GM19025 (cell line): Measurements from ENCODE around the gene NDUFA13.
A peak's percentile ranks its signal among the peaks of the same experiment; 100 is the strongest.
"Not testable (repeated sequence)": the region's sequence is repeated elsewhere in the genome, so short reads cannot be mapped to it uniquely, and the experiment has no call there.

Experiments used
- ATAC-seq: cut with Tn5 transposase; IDR thresholded peaks from one replicate; pipeline ENCODE4 v1.9.1; 2021; ENCODE audit warnings: mild to moderate bottlenecking, low read depth, moderate library complexity; ENCODE audit not compliant: unreplicated experiment

The NDUFA13 gene

DNA sequence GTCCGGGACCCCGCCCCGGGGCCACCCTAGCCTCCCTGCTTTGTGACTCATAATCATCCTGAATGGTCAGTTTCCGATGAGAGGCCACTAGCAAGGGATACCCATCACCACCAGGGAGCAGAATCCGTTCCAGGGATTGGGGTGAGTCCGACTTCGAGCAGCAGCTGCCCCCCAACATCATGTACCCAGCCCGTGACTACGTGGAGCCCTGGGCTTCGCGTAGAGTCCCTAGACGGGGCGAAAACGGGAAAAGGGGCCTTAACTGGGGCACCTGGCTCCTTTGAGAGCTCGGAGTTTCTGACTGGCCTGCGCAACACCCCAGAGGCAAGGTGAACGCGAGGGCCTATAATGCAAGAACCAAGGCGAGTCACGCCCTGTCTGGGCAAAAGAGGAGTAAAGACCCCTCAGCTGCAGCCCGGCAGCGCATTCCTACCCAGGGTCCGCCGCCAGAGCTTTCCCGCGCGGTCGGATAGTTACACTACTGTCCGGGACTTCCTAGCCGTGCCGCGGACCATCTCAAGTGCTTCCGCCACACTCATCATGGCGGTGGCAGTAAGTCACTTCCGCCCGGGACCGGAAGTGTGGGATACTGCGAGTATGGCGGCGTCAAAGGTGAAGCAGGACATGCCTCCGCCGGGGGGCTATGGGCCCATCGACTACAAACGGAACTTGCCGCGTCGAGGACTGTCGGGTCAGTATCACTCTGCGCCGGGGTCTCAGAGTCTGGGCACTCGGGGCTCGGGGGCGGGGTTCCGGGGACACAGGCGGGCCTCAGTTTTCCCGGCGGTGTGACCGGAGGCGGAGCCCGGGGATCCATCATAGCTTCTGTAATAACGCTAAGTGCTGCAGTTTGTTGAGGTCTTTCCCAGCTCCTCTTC, at the start of gene NDUFA13:
Gene NDUFA13, plus strand, starts transcription at position 584 of the 878 bp plus-strand sequence. Its CDS starts 14 bp downstream, at position 598.
- peak; percentile 88 for ATAC-seq

DNA sequence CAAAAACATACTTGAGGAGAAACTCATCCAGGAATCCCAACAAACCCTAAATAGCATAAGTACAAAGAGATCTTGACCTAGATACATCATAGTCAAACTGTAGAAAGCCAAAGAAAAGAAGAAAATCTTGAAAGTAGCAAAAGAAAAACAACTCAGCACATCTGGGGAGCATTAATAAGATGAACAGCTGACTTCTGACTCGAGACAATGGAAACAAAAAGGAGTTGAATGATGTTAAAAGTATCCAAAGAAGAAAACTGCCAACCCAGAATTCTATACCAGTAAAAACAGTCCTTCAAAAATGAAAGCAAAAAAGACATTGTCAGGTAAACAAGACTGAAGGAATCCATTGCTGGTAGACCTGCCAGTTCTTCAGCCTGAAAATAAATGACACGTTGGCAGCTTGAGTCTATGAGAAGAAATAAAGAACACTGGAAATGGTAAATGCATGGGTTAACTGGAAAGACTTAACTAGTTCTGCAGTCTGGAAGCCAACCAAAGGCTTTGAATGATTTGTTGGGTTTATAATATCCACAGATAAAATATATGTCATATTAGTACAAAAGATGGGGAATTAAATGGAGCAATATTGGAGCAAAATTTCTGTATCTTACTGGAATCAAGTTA, 47.5 kb upstream of the NDUFA13 start:
- no peak for ATAC-seq

DNA sequence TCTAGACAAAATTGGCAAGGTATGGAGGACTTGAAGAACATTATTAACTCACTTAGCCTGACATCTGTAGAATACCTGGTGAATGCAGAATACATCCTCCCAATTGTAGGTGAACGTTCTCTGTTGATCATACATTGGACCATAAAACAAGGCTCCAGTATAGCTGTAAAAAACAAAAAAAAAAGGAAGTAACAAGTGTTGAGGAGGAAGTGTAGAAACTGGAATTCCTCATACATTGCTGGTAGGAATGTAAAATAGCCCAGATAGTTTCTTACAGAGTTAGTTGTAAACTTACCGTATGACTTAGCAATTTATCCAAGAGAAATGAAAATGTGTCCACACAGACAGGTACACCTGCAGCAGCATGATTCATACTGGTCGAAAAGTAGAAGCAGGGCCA, 45.4 kb upstream of the NDUFA13 start:
- ATAC-seq: no peak

DNA sequence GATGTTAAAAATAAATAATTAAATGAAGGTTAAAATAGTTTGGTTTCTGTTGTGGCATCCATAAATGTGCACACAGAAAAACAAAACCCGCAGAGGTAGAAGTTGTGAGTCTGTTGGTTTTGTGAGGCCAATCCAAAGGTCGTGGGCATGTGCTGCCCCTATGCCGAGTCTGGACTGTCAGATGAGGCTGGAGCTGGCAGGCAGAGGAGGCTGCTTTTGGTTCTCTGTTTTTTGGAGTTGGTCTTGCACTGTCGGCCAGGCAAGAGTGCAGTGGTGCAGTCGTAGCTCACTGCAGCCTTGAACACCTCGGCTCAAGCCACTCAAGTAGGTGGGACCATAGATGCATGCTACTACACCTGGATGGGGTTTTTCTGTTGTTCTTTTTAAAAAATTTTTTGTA, 44.3 kb upstream of the NDUFA13 start:
- ATAC-seq: no peak

DNA sequence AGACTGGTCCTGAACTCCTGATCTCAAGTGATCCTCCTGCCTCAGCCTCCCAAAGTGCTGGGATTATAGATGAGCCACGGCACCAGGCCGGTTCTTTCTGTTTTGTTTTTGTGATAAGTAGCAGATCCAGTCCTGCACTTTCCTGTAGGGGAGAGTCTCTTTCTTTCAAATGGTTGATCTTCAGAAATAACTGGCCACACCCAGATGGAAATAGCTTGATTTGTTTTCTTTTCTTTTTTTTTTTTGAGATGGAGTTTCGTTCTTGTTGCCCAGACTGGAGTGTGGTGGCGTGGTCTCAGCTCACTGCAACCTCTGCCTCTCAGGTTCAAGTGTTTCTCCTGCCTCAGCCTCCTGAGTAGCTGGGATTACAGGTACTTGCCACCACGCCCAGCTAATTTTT, 43.9 kb upstream of the NDUFA13 start:
- not testable (repeated sequence) for ATAC-seq

DNA sequence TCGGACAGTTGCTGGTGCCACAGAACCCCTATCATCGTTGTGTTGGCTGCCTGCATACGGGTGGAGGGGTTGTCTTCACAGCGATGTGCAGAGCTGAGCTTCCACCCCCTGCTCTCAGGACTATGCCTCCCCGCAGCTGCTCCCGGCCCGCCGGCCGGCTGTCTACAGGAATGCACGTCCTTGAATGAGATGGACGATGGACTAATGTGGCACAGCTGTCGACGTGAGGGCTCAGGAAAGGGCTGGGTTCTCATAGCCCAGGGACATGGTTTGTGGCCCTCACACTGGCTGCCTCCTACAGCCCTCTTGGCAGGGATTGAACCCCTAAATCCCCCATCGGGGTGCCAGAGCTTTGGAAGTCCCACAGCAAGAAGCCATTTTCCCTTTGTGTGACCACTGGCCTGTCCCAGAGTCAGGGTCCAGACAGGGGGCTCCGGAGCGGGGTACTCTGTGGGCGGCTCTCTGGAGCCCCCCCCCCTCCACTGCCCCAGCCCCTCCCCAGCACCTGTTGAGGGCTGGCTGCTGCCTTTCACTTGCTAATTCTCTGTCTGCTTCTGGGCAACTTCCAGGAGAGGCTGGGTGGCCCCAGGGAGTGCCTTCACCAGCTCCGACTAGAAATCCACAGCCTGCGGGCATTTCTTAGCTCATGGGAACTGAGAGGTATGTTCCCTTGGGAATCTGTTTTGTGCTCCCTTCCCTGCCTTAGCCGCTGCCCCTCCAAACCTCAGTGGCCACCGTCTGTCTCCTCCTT, 40.8 kb upstream of the NDUFA13 start:
- ATAC-seq: no peak

DNA sequence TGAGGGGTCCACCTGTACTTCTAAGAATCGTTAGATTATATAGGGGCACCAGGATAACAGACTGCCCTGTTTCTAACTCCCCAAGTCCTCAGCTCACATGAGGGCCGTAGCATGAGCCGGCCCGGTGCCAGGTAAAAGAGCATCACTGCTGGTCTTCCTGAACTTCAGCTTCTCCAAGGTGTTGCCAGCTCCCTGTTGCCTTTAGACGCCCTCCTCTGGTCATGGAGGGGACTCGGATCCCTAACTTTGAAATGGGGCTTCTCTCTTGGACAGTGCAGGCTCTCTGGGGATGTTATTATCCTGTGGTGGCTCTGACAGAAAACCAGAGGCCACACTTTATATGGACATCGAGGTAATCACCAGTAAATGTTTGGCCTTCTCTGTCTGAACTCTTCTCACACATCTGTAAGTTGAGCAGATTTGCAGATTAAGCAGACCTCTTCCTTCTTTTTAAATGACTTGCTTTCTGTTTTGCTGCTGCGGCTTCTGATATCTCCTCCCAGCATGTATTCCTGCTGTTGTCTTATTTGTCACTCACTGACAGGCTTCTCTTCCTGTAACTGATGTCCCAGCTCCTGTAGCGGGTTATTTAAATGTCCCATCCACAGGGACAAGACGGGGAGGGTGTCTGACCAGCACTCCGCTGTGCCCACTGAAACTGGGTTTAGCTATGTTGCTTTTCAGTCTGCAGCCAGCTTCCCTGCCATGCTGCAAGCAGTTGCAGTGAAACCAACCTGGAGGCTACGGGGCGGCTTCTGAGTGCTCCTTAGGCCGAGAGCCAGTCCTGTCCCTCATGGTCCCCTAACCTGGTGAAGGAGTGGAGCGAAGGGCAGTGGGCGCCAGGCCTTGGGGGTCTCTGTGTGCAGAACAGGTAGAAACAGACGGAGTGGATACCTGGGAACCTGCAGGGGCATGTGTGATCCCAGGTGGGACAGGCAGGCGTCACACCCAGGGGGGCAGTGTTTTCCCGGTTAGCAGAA, 39.9 kb upstream of the NDUFA13 start:
- ATAC-seq: no peak

DNA sequence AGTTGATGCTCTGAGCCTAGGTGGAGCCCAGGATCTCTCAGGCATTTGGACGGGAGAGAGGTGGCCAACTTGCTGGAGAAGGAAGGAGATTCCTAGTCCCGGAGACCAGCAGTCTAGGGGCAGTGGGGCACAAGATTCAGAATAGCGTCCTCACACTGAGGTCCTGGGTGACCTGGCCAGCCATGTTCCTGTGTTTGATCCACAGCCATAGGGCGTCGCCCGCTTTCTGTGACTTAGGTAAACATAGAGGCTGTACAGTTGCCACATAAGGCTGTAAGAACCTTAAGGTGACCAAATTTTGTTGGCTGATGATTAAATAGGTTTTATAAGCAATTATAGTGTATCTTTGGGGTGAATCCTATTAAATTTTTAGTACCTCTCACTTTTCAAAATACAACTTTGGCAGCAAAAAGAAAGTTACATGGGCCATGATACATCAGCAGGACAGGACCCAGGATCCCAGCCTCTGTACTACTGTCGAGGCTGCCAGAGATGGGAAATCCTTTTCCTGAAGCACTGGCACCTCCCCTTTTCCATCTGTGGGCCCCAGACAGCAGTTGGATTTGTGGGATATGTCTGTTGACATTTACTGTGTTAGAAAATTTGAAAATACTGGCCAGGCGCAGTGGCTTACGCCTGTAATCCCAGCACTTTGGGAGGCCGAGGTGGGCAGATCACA, 38.2 kb upstream of the NDUFA13 start:
- no peak for ATAC-seq

DNA sequence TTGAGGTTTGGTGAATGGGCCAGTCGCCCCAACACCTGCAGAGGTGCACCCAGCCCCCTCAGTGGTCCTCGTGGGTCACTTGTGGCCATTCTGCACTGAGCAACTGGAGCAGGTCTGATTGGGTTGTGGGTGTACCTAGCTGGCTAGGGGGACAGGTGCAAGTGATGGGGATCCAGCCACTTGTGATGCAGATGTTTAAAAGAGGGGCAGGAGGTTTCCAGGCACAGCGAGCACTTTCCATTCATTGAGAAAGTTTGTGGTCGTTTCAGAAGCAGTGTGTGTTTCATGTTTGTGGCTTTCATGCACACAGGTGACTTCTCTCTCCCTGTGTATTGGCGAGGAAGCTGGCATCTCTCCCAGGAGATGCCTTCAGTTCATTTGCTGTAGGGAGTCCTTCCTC, 35.3 kb upstream of the NDUFA13 start:
- no peak for ATAC-seq

DNA sequence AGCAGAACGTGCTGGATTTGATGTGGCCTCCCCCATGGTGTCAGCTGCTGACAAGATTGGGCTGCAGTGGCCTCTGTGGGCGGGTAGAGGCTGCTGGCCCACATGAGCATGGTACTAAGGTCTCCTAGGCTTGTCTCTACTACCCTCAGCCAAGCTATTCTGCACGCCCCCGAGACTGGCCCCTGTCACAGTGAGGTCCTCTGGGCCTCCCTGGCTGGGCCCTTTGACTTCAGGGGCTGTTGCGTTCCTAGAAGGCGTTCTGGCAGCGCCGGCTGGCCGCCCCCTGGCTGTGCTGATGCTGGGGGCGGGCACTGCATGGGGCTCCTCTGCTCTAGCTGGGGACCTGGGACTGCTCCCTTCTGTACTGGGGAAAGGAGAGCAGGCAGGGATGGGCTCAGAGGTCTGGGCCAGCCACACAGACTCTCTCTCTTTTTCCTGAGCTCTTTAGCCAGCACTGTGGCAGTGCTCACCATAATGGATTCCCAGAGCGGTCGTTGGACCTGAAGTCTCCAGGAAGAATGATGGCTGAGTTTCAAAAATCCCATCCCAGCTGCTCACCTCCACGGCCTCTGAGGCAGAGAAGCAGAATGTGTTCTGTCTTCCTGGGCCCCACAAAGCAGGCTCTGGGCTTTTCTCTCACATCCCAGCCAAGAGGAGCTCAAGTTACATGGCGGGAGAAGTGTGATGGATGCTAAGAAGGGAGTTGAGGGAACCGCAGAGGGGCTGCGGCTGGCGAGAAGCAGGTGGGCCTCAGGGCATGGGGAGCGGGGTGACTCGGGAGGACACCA, 33.0 kb upstream of the NDUFA13 start:
- ATAC-seq: no peak

DNA sequence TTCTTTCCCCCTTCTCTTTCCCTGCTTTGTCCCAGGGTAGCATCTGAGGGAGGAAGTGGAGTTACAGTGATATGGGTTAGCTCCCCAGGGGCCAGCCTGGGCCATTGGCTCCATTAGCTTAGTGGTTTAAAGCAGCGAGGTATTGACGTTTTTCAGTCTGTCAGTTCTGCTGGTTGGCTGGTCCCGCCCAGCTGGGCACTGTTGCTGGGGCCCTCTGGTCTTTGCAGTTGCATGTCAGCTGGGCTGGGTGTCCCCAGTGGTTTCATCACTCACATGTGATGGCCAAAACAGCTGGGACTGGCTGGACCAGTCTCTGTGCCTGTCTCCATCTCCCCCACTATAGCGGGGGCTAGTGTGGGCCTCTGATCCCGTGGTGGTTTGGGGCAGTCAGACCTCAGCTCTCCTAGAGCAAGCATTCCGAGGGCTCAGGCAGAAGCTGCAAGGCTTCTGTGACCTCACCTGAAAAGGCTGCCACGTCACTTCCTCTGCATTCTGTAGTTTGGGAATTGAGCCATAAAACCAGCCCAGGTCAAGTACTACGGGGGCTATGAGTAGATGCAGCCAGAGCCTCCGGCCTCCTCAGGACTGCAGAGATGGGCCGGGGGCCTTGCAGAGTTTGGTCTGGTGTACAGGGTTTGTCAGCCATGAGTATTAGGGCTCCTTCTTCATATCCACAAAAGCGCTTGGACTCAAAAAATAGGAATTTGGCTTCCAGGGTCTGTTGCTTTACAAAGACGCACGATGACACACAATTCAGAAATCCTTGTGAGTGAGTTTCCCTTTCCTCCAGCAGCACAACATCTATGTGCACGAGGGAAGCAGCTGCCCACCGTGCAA, 30.6 kb upstream of the NDUFA13 start:
- ATAC-seq: no peak

DNA sequence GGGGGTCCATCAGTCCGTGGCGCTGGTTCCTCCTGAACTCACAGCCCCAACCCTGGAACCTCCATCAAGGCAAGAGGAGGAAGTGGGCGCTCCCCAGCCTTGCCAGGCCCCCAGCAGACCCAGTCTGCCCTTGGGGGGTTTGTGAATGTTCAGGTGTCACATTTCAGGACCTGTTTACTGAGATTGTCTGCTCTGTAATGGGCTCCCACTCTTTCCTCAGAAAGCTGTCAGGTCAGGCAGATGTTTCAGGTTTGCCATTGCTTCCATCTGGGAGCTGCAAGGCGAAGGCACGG, 30.1 kb upstream of the NDUFA13 start:
- ATAC-seq: no peak

DNA sequence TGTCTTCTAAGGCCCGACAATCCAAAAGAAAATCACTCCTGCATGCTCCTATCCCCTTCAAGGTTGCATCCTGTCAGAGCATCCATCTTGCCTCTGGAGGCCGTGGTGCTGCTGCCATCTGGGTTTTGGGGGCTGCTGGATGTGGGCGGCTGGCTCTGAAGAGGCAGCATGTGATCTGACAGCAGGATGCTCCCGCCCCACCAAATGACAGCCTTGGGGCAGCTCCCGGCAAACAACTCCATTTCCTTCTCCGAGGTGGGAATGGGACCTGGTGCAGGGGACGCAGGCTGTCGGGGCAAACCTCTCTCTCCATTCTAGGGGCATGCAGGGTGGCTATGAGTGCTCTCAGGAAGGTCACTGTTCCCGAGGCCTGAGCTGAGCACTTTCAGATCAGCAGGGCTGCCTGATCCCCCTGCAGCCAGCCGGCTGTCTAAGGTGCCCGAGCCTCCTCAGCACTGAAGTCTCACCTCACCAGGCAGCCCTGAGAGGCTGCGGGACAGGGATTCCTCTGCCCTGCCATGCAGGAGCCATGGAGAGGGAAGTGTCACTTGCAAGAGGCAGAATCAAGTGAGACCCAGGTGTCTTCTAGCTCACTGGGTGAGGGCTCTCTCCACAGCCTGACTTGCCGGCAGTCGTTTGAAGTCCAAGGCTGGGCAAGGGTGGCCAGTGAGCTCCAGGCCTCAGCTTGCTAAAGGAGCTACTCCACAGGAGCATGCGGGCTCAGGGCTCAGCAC, 29.5 kb upstream of the NDUFA13 start:
- no peak for ATAC-seq

DNA sequence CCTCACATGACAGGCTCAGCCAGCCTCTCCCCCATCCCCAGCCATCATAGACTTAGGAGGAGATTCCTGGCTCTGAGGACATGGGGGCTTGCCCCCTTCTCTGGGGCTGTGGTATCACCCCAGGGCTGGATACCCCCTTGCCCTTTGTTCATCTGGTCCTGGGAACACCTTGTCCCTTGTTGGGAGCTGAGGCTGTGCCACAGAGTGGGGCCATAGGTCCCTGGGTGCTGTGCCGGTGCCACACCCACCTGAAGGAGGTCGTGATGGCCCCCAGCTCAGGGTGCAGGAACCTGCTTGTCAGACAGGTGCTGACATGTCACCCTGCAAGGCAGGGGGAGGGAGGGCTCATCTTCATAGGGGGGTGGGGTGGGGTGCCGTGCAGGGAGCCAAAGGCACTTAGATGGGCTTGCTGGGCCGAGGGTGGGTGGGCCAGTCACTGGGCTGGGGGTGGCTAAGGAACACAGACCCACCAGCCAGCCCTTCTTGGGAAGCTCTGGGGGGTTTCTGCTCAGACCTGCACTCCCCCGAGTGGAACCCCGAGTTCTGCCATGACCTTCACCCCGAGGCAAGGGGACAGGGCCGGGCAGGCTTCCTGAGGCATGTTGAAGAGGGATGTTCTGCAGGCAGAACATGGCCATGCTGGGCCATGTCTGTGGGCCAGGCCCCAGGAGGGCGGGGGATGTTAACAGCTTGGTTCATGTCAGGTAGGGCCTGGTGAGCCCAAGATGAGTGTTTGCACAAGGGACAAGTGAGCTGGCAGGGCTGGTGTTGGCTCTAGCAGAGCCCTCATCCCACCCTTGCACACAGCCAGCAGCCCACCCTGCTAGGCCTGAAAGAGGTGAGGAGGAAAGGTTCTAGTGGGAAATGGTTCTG, 28.7 kb upstream of the NDUFA13 start:
- no peak for ATAC-seq

DNA sequence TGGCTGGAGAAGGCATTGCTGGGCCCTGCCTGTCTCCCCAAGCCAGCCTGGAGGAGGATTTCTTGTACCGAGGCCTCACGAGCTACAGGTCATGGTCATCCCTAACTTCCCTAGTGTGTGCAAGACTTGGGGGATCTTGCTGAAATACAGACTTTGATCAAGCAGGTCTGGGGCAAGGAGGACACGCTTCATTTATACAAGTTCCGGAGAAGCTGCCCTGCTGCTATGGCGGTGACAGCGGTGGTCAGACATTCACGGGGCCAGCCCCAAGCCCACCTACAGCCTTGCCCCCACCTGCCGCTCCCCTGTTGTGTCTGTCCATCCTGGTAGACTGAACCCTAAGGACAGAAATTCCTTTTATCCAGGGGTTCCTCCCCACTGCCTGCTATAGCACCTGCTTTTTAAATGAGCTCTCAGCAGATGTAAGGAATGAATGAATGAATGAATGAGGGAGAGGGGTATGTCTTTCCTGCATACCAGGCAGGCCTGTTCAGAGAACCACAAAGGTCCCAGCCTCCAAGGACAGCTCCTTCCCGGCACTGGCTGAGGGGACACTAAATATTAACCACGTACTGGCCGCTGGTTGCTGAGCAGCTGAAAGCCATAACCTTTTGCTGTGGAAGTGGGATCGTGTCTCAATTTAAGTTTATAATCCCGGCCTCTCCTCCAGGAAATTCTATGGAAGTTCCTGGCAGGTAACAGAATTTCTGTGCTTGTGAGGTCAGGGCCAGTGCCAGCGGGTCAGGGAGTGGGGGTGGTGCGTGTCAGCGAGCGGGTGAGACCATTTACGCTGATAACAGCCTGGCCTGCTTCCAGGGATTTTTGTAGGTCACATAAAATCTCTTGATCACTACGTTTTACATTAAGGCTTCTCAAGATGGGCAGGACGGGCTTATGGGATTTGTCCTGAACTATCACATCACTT, 27.8 kb upstream of the NDUFA13 start:
- ATAC-seq: no peak
